Sigmoid colon (tissue), 4 donors: Measurements from ENCODE around the gene ABCB8.

Experiments used
- CTCF ChIP-seq, 4 experiments: fragments of 450-650 bp in 3 of 4; fragments of 200-600 bp in 1 of 4; IDR thresholded peaks; one replicate each; pipeline ENCODE4 v1.5.1; 2016 to 2019; ENCODE audit warnings: antibody characterized with exemption in 4 of 4, mild to moderate bottlenecking in 3 of 4, moderate library complexity in 2 of 4
- EP300 ChIP-seq, 4 donors: sonication (generic); formaldehyde crosslinking; IDR thresholded peaks; one replicate each; pipeline ENCODE4 v1.6.1; 2017; ENCODE audit warnings: antibody characterized with exemption in 4 of 4
- POLR2A ChIP-seq, 2 donors: fragments of 450-650 bp; IDR thresholded peaks; one replicate each; pipeline ENCODE4 v1.6.1; 2016; ENCODE audit warnings: antibody characterized with exemption in 2 of 2, mild to moderate bottlenecking in 2 of 2, moderate library complexity in 2 of 2

GRCh38 chr7:151091431-151091830, 63.2 kb downstream of the ABCB8 start:
- TF ChIP-seq CTCF (IDR thresholded peaks at IDR 0.05) (peak in 2 of 4 experiments; percentile 30 to 31), POLR2A (IDR thresholded peaks at IDR 0.05) (no peak), EP300 (IDR thresholded peaks at IDR 0.05) (no peak)
